Measurements from ENCODE around the gene RHD. TPM values are rescaled to one million over a fixed set of nuclear protein-coding genes. Genes with fewer than 3 reads are reported as not detected.
A peak's percentile ranks its signal among the peaks of the same experiment; 100 is the strongest.
"Not testable (repeated sequence)": the region's sequence is repeated elsewhere in the genome, so short reads cannot be mapped to it uniquely, and the experiment has no call there.

The RHD gene
- total RNA-seq, 1 donor from 2014 or later = not detected

DNA sequence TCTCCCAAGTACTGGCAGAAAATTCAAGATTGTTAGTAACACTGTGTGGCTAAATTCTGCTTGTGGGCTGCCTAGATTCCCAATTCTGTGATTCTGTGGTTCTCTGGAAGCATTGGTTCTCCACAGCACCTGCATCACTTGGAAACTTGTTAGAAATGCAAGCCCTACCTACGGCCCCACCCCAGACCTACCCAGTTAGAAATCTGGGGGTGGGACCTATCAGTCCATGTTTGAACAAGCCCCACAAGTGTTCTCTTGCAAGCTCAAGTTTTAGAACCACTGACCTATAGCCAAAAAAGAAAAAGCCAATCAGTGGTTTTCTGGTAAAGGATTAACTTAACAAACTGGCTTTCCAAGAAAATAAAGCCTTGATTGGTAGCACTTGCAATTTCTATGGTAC, 35.9 kb downstream of the RHD start:
- intact Hi-C loops (cut with micrococcal nuclease); H3K27ac Mint-ChIP-seq; H3K4me3 Mint-ChIP-seq; H3K27me3 Mint-ChIP-seq; H3K4me1 Mint-ChIP-seq; H3K9me3 Mint-ChIP-seq; DNase-seq: not testable (repeated sequence)
- H3K36me3 Mint-ChIP-seq (ENCODE audit: low read depth) = peaks cover 21% of the 10 kb centered on the region

DNA sequence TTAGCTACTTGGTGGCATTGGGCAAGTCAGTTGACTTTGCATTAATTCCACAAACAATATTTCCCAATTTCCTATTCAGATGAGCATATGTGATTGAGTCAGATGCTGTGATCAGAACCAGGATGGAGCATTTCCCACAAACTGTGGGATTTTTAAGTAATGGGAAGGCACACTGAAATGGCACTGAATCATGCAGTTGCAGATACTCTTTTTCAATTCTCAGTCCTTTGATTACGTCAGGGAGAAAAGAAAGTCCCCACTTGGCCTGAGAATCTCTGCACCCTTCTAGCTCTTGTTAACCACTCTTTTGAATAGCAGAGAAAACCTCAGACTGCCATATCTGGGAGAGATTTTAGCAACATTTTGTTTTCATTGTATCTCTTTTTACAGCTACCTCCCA, 36.8 kb downstream of the RHD start:
- peaks cover 24% of the 10 kb centered on the region for H3K36me3 Mint-ChIP-seq (ENCODE audit: low read depth)
- H3K27me3 Mint-ChIP-seq; intact Hi-C loops (cut with micrococcal nuclease); DNase-seq; H3K4me1 Mint-ChIP-seq; H3K27ac Mint-ChIP-seq; H3K4me3 Mint-ChIP-seq; H3K9me3 Mint-ChIP-seq: not testable (repeated sequence)

DNA sequence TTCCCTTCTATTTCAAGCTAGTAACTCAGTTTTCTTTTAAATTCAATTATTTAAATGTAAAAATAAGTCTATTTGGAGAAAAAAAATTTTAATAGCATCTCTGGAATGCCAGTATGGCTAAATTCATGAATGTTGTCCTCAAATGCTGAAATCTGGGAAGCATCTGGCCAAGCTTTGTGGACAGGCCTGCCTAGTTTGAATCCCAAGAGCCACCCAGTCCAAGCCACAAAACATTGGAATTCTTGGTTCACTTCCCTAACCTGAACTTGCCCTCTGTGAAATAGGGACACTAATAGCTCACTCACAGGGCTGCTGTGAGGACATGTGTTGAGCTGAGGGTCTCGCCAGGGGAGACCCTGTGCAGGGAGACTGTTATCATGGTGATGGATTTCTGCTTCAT, 37.2 kb downstream of the RHD start:
- intact Hi-C loops (cut with micrococcal nuclease); H3K27ac Mint-ChIP-seq: not testable (repeated sequence)

DNA sequence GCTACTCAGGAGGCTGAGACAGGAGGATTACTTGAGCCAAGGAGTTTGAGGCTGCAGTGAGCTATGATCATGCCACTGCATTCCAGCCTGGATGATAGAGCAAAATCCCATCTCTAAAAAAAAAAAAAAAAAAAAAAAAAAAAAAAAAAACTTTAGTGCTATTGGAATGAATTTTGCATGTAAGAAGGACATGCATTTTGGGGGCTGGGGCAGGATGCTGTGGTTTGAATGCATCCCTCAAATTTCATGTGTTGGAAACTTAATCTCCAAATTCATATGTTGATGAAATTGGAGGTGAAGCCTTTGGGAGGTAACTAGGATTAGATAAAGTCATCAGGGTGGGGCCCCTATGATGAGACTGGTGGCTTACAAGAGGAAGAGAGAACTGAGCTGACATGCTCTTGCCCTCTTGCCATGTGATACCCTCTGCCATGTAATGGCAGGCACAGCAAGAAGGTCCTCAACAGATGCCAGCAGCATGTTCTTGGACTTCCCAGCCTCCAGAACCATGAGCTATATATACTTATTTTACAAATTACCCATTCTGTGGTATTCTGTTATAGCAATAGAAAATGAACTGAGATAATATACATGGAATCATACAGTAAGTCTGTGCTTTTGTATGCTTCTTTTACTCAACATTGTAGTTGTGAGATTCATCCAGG, 40.6 kb downstream of the RHD start:
- H3K27ac Mint-ChIP-seq; H3K27me3 Mint-ChIP-seq; DNase-seq; H3K4me3 Mint-ChIP-seq; H3K4me1 Mint-ChIP-seq; H3K9me3 Mint-ChIP-seq; intact Hi-C loops (cut with micrococcal nuclease): not testable (repeated sequence)
- H3K36me3 Mint-ChIP-seq (ENCODE audit: low read depth) = peaks cover 33% of the 10 kb centered on the region

More for the DNA sequence above, 37.2 kb downstream of the RHD start:
- not testable (repeated sequence) for H3K9me3 Mint-ChIP-seq, H3K4me1 Mint-ChIP-seq, DNase-seq, H3K27me3 Mint-ChIP-seq, H3K4me3 Mint-ChIP-seq
- H3K36me3 Mint-ChIP-seq (ENCODE audit: low read depth) = peaks cover 27% of the 10 kb centered on the region

DNA sequence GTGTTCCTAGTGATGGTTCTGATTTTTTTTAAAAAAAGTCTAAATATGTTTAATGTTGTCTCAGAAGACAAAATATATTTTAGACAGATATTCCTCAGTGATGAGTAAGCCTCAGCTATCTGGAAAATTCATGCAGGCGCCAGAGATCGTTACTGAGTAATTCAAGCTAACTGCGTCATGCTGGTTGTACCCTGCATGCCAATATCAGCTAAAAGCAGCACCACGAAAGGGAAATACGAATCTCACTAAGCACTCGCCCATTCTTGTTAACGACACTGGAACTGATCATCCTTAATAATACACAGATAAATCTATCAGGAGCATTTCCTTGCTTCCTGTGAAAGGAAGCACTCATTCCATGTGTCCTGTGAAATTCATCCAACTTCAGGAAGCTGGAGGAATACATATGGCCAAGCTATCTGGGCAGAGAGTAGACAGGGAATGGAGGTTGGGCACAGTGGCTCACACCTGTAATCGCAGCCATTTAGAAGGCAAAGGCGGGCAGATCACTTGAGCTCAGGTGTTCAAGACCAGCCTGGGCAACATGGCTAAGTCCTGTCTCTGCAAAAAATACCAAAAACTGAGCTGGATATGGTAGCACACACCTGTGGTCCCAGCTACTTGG, 48.1 kb downstream of the RHD start:
- H3K9me3 Mint-ChIP-seq; H3K27me3 Mint-ChIP-seq; H3K4me3 Mint-ChIP-seq; intact Hi-C loops (cut with micrococcal nuclease); DNase-seq; H3K27ac Mint-ChIP-seq; H3K4me1 Mint-ChIP-seq: not testable (repeated sequence)
- H3K36me3 Mint-ChIP-seq (ENCODE audit: low read depth) = peaks cover 14% of the 10 kb centered on the region

DNA sequence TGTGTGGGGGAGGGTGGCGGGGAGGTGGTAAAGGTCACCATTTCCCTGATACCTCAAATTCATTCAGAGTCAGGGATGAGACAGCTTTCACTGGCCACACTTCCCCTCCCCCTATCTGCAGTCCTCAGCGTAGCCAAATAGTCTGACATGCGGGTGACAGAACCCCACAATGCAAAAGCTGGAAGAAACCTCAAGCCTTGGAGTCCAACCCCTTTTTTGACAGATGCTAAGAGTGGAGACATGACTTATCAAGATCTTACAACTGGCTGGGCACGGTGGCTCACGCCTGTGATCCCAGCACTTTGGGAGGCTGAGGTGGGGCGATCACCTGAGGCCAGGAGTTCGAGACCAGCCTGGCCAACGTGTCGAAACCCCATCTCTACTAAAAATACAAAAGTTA, 49.8 kb downstream of the RHD start:
- intact Hi-C loops (cut with micrococcal nuclease); H3K27me3 Mint-ChIP-seq; H3K4me1 Mint-ChIP-seq; H3K27ac Mint-ChIP-seq; H3K36me3 Mint-ChIP-seq (ENCODE audit: low read depth); H3K9me3 Mint-ChIP-seq; H3K4me3 Mint-ChIP-seq; DNase-seq: not testable (repeated sequence)

DNA sequence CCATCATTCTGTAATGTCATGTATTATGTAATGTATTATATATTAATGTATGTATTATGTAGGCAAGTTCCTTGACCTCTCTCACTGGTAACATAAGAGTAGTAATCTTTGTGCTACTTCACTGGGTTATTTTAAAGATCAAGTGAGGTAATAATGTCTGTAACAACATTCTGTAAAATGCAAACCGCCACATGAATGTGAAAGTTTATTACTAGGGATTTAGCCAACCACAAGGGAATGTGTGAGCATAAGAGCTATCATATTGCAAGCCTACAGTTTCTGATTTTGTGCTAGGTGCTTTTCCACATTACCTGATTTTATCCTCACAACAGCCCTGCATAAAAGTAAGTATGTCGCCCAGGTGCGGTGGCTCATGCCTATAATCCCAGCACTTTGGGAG, 52.1 kb downstream of the RHD start:
- H3K27me3 Mint-ChIP-seq; H3K4me1 Mint-ChIP-seq; H3K27ac Mint-ChIP-seq; H3K36me3 Mint-ChIP-seq (ENCODE audit: low read depth); intact Hi-C loops (cut with micrococcal nuclease); H3K4me3 Mint-ChIP-seq; DNase-seq; H3K9me3 Mint-ChIP-seq: not testable (repeated sequence)

DNA sequence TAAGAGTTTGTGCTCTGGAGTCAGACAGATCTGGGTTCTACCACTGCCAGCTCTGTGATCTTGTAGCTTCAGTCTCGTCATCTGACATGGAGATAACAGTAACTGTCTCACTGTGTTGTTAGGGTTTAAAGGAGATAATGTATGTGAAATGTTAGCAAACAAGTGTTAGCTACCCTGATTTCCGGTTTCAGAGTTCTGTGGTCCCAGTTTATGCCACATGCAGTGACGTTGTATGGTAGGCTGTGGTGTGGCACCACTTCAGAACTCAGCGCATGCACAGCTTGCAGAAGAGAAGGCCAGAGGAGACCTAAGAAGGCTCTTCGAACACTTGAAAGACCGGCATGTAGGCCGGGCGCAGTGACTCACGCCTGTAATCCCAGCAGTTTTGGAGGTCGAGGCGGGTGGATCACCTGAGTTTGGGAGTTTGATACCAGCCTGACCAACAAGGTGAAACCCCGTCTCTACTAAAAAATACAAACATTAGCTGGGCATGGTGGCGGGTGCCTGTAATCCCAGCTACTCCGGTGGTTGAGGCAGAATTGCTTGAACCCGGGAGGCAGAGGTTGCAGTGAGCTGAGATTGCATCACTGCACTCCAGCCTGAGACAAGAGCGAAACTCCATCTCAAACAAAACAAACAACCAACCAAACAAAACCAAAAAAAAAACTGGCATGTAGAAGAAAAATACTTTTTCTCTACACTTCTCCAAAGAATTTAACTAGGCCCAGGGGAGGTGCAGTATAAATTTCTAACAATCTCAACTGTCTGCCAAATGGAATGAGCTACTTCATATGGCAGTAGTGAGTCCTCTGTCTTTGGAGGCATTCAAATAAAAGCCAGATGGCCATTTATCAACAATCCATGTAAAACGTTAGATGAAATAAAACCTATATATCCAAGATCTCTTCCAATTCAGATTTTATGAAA, 55.8 kb downstream of the RHD start:
- H3K36me3 Mint-ChIP-seq (ENCODE audit: low read depth); H3K27ac Mint-ChIP-seq; H3K27me3 Mint-ChIP-seq; H3K9me3 Mint-ChIP-seq; H3K4me3 Mint-ChIP-seq; DNase-seq; intact Hi-C loops (cut with micrococcal nuclease): not testable (repeated sequence)
- H3K4me1 Mint-ChIP-seq = peaks cover 20% of the 10 kb centered on the region

DNA sequence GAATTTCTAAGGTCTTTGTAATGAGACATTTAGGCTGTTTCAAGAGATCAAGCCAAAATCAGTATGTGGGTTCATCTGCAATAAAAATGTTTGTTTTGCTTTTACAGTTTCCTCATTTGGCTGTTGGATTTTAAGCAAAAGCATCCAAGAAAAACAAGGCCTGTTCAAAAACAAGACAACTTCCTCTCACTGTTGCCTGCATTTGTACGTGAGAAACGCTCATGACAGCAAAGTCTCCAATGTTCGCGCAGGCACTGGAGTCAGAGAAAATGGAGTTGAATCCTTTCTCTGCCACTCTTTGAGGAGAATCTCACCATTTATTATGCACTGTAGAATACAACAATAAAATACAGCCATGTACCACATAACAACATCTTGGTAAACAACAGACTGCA, 56.5 kb downstream of the RHD start:
- H3K4me3 Mint-ChIP-seq; H3K27me3 Mint-ChIP-seq; intact Hi-C loops (cut with micrococcal nuclease); H3K9me3 Mint-ChIP-seq; H3K27ac Mint-ChIP-seq; DNase-seq: not testable (repeated sequence)
- Mint-ChIP-seq H3K4me1 (peaks cover 25% of the 10 kb centered on the region), H3K36me3 (ENCODE audit: low read depth) (peaks cover 16% of the 10 kb centered on the region)

DNA sequence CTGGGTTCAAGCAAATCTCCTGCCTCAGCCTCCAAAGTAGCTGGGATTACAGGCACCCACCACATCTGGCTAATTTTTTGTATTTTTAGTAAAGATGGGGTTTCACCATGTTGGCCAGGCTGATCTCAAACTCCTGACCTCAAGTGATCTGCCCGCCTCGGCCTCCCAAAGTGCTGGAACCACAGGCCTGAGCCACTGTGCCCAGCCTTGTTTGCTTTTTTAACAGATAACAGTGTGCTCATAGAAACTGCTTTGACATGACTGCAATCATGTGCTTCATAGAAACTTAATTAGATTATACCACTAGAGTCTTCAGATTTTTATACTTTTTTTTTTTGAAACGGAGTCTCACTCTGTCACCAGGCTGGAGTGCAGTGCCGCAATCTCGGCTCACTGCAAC, 57.0 kb downstream of the RHD start:
- Mint-ChIP-seq H3K4me3 (peak overlapping the region; percentile 44), H3K4me1 (peaks cover 28% of the 10 kb centered on the region), H3K36me3 (ENCODE audit: low read depth) (peaks cover 20% of the 10 kb centered on the region), H3K27ac (peak overlapping the region; percentile 82)
- intact Hi-C loops (cut with micrococcal nuclease); H3K9me3 Mint-ChIP-seq; DNase-seq; H3K27me3 Mint-ChIP-seq: not testable (repeated sequence)

DNA sequence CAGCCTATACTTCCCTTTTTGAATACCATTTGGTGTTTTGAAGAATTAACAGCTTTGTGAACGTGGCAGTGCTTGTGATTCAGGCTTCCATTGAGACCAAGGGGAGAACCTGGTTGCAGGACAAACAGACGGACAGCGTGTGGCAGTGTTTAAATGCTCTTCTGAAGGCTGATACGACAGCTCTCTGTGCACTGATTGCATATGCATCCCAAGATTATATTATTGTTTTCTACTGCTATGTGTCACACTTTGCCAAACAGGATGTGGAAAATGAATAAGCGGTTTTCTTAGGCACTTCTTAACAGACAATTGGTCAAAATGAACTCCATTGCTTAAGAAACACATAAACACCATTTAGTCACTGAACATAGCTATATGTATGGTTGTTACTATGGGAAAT, 57.6 kb downstream of the RHD start:
- intact Hi-C loops (cut with micrococcal nuclease) = loop anchor here (5.0 kb wide), 1 partner anchor 137 kb away; no protein-coding TSS in a partner anchor

DNA sequence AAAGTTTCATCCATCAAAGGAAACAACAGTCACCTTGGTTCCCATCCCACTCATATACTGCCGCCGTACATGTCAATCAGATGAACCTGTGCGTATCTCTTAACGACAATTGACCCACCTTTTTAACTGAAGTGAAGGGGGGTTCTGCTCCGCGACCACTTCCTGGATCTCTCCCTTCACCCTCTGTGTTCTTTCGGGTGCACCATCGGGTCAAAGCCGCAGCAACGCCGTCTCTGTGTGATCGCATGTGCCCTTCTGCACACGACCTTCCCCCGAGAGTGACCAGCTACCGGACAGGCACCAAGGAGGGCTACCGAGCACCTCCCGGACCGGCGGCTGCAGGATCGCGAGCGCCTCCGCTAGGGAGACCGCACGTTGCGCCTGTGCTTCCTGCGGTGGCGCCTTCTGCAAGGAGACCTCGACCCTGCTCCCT, 64.6 kb downstream of the RHD start:
- H3K4me3 Mint-ChIP-seq = peak overlapping the region; percentile 92
- H3K9me3 Mint-ChIP-seq, H3K27me3 Mint-ChIP-seq: not testable (repeated sequence)
- peaks cover 28% of the 10 kb centered on the region for H3K4me1 Mint-ChIP-seq
- intact Hi-C loops (cut with micrococcal nuclease) = loop anchor here (5.0 kb wide), 1 partner anchor 90 kb away; the partner anchor contains the start of gene RSRP1
- peak; percentile 83 for DNase-seq
- peaks cover 26% of the 10 kb centered on the region for H3K36me3 Mint-ChIP-seq (ENCODE audit: low read depth)
- peak overlapping the region; percentile 88 for H3K27ac Mint-ChIP-seq

More for the DNA sequence above, 57.6 kb downstream of the RHD start:
- H3K4me3 Mint-ChIP-seq = peak overlapping the region; percentile 44
- H3K9me3 Mint-ChIP-seq, H3K27me3 Mint-ChIP-seq: not testable (repeated sequence)
- peak; percentile 80 for DNase-seq
- H3K27ac Mint-ChIP-seq = peak overlapping the region; percentile 82
- peaks cover 23% of the 10 kb centered on the region for H3K36me3 Mint-ChIP-seq (ENCODE audit: low read depth)
- H3K4me1 Mint-ChIP-seq = peaks cover 28% of the 10 kb centered on the region

DNA sequence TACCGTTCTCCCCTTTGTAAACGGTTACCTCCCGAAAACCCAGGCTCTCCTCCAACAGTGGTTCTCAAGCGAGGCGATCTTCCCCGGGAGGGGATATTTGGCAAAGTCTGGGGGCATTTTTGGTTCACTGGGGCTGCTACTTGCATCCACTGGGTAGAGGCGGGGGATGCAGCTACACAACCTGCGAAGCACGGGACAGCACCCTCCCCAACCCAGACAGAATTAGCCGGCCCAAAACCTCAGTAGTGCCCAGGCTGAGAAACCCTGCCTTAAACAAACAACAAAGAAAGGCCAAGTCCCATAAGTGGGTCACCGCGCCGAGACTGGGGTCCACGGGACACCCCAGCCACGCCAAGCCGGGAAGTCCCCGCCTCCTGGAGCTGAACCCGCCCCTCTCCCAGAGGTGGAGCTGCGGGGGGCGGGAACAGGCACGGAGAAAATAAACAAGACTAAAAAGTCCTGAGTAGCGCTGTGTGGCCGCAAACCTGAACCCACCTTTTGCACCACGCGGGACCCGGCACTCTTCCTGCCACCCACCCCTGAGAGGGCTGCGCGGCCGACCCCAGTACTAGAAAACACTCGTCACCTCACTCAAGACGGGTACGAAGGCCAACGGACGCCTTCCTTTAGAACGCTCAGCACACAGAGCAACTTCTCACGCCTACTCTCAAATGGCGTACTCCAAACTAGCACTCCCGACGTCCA, 65.3 kb downstream of the RHD start:
- intact Hi-C loops (cut with micrococcal nuclease) = loop anchor here (5.0 kb wide), 1 partner anchor 90 kb away; the partner anchor contains the start of gene RSRP1
- peak; percentile 83 for DNase-seq
- H3K27ac Mint-ChIP-seq = peak overlapping the region; percentile 98
- peaks cover 25% of the 10 kb centered on the region for H3K36me3 Mint-ChIP-seq (ENCODE audit: low read depth)
- peak overlapping the region; percentile 97 for H3K4me3 Mint-ChIP-seq
- peaks cover 26% of the 10 kb centered on the region for H3K4me1 Mint-ChIP-seq
- H3K27me3 Mint-ChIP-seq, H3K9me3 Mint-ChIP-seq: not testable (repeated sequence)

Measured in activated CD4-positive, alpha-beta T cell treated with anti-CD3 and anti-CD28 coated beads, Interleukin-2, amount 10 ng/mL, durations not matched to agents 24 days and 14 days (primary cell).